ENCODE results near the gene INPP4B.

- TF ChIP-seq CTCF (IDR thresholded peaks at IDR 0.05; ENCODE audit: borderline replicate concordance, extremely low read depth, low read length, poor library complexity, severe bottlenecking): no peak
- no peak for TF ChIP-seq EZH2 (IDR thresholded peaks at IDR 0.05; ENCODE audit: borderline replicate concordance, low read depth, low read length, severe bottlenecking)
Observed at GRCh38 chr4:142549726-142550463, 296.2 kb downstream of the INPP4B start.

Measured in DND-41 (cell line).